Body of pancreas (tissue), 4 donors: ENCODE data around the gene ACTL8.

Experiments used
- POLR2A ChIP-seq, 3 donors: fragments of 450-650 bp; IDR thresholded peaks; one replicate each; pipeline ENCODE4 v1.6.1; 2016; ENCODE audit warnings: antibody characterized with exemption in 3 of 3, mild to moderate bottlenecking in 2 of 3
- TF ChIP-seq, protein P1 (sequence below), 7 experiments: fragments of 450-650 bp in 4 of 7; fragments of 200-600 bp in 3 of 7; sonication (generic) in 3 of 7; IDR thresholded peaks; one replicate each; pipeline ENCODE4 v1.5.1; 2016 to 2019; ENCODE audit warnings: antibody characterized with exemption in 7 of 7

DNA sequence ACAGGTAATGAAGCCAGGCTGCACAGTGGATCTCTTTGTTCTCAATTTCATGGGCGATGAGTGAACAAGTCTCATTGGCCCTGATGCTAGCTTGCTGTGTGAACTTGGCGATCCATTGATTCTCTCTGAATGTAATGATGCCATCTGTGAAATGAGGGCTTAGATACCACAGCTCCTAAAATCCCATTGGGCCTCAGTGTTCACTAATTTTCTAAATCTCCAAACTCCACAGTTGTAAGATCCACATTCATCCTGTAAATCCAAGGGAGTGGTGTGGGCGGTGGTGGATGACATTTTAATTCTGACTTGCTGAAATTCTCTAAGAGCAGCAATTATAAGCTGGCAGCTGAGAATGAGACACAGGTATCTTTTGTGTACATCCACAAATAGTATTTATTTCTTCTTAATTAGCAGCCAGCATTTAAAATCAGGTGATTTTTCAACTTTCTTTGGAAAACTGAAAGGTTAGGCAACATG lies 9.6 kb upstream of the ACTL8 start:
- TF ChIP-seq, protein P1, sequence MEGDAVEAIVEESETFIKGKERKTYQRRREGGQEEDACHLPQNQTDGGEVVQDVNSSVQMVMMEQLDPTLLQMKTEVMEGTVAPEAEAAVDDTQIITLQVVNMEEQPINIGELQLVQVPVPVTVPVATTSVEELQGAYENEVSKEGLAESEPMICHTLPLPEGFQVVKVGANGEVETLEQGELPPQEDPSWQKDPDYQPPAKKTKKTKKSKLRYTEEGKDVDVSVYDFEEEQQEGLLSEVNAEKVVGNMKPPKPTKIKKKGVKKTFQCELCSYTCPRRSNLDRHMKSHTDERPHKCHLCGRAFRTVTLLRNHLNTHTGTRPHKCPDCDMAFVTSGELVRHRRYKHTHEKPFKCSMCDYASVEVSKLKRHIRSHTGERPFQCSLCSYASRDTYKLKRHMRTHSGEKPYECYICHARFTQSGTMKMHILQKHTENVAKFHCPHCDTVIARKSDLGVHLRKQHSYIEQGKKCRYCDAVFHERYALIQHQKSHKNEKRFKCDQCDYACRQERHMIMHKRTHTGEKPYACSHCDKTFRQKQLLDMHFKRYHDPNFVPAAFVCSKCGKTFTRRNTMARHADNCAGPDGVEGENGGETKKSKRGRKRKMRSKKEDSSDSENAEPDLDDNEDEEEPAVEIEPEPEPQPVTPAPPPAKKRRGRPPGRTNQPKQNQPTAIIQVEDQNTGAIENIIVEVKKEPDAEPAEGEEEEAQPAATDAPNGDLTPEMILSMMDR (IDR thresholded peaks at IDR 0.05): no peak
- no peak for TF ChIP-seq POLR2A (IDR thresholded peaks at IDR 0.05)
